Peyer's patch (tissue), 4 donors: Measurements from ENCODE around the gene ATP9B.

Experiments
- POLR2A ChIP-seq, 2 donors: fragments of 450-650 bp; IDR thresholded peaks; one replicate each; pipeline ENCODE4 v1.5.1; 2017; ENCODE audit warnings: antibody characterized with exemption in 2 of 2, mild to moderate bottlenecking in 2 of 2, moderate library complexity in 2 of 2
- TF ChIP-seq, protein P1 (sequence below), 6 experiments: fragments of 450-650 bp in 4 of 6; fragments of 200-600 bp in 2 of 6; sonication (generic) in 1 of 6; IDR thresholded peaks; one replicate each; pipeline ENCODE4 v1.5.1; 2017 to 2019; ENCODE audit warnings: antibody characterized with exemption in 6 of 6, mild to moderate bottlenecking in 3 of 6, moderate library complexity in 1 of 6

DNA sequence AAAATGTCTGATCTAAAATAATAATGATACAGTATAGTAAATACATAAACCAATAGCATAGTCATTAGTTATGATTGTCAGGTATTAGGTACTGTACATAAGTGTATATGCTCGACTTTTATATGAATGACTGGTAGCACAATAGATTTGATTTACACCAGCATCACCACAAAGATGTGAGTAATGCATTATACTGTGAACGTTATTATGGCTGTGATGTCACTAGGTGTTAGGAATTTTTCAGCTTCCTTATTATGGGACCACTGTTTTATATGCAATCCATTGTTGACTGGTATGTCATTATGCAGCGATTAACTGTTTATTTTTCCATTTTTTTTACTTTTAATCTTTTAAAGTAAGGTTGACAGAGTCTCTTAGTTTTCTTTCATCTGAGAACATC lies 23.7 kb downstream of the ATP9B start:
- TF ChIP-seq, protein P1, sequence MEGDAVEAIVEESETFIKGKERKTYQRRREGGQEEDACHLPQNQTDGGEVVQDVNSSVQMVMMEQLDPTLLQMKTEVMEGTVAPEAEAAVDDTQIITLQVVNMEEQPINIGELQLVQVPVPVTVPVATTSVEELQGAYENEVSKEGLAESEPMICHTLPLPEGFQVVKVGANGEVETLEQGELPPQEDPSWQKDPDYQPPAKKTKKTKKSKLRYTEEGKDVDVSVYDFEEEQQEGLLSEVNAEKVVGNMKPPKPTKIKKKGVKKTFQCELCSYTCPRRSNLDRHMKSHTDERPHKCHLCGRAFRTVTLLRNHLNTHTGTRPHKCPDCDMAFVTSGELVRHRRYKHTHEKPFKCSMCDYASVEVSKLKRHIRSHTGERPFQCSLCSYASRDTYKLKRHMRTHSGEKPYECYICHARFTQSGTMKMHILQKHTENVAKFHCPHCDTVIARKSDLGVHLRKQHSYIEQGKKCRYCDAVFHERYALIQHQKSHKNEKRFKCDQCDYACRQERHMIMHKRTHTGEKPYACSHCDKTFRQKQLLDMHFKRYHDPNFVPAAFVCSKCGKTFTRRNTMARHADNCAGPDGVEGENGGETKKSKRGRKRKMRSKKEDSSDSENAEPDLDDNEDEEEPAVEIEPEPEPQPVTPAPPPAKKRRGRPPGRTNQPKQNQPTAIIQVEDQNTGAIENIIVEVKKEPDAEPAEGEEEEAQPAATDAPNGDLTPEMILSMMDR (IDR thresholded peaks at IDR 0.05) = no peak
- TF ChIP-seq POLR2A (IDR thresholded peaks at IDR 0.05) = no peak
